ENCODE data around the gene INPP4A. TPM values are rescaled to one million over a fixed set of nuclear protein-coding genes. Genes with fewer than 3 reads are reported as not detected.
A peak's percentile ranks its signal among the peaks of the same experiment; 100 is the strongest.

INPP4A gene
- total and polyA plus RNA-seq, 8 donors, result 1.5 to 65.3 (median 12.2) TPM

DNA sequence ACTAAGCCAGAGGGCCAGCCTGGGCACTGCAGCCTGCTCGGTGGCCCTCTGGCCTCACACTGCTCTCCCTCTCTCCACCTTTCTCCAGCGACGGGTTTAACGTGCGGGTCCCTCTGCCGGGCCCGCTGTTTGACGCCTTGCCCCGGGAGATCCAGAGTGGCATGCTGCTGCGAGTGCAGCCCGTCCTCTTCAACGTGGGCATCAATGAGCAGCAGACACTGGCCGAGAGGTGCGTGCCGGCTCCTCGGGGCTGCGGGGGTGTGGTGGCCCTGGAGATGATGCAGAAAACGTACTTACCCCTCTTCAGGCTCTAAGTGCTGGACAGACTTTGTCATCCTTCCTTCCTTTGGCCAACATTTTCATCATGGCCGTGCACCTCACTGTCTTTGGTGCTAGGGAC lies 121.3 kb downstream of the INPP4A start:
- intact Hi-C loops (cut with DNase I; ENCODE audit: low total_unique reads), result no loop called here
- Histone ChIP-seq H3K4me1 (peaks cover 0 to 11% (median 5%) of the 10 kb centered on the region in 4 donors), H3K4me3 (no peak overlapping the region), H3K9me3 (no peaks in the 10 kb centered on the region), H3K27ac (no peak overlapping the region), H3K36me3 (peaks cover 29 to 90% (median 82%) of the 10 kb centered on the region in 4 donors), H3K27me3 (no peaks in the 10 kb centered on the region)
- TF ChIP-seq POLR2A (IDR thresholded peaks at IDR 0.05) (no peak), CTCF (IDR thresholded peaks at IDR 0.05) (no peak), POLR2AphosphoS5 (IDR thresholded peaks at IDR 0.05) (no peak), EP300 (IDR thresholded peaks at IDR 0.05) (no peak)
- no peak for DNase-seq
- WGBS, 5 donors, result 94 to 98% (median 96%) methylated on average over 17 to 19 of the region's 19 CpGs

GRCh38 chr2:98568161-98568956 lies 123.7 kb downstream of the INPP4A start:
- no peak overlapping the region for H3K27ac ChIP-seq
- WGBS, 5 donors, result 89 to 94% (median 92%) methylated on average over 10 to 11 of the region's 11 CpGs
- no peaks in the 10 kb centered on the region for H3K27me3 ChIP-seq
- H3K4me3 ChIP-seq, result no peak overlapping the region
- H3K4me1 ChIP-seq, result no peaks in the 10 kb centered on the region
- H3K9me3 ChIP-seq, result no peaks in the 10 kb centered on the region
- intact Hi-C loops (cut with DNase I; ENCODE audit: low total_unique reads), result no loop called here
- no peak for DNase-seq
- peaks cover 32 to 100% (median 100%) of the 10 kb centered on the region in 4 donors for H3K36me3 ChIP-seq
- TF ChIP-seq CTCF (IDR thresholded peaks at IDR 0.05), result no peak

DNA sequence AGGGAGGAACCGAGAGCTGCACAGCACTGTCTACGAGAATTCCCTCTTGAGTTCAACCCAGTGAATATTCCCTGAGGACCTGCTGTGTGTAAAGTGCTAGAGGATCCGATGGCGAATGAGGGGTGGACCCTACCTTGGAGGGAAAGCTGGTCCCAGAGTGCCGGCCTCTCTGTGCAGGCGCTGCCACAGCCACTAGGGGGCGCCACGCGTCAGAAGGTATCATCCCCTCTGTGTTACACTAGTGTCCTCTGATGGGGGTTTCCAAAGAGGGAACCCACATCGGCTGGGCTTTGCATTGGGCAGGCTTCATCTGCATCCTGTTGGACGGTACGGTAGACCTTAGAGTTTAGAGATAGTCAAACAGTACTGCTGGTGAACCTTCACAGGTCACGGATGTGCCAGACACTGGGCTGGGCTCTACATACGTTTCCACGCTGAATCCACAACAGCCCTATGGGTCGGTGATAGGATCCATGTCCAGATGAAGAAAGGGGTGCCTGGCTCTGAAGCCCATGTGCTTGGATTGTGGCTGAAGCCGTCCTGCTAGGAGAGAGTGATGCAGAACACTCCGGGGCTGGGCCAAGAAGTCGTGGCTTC lies 124.6 kb downstream of the INPP4A start:
- Histone ChIP-seq H3K9me3 (no peaks in the 10 kb centered on the region), H3K4me3 (no peak overlapping the region), H3K4me1 (no peaks in the 10 kb centered on the region), H3K27me3 (no peaks in the 10 kb centered on the region), H3K27ac (no peak overlapping the region), H3K36me3 (peaks cover 32 to 100% (median 100%) of the 10 kb centered on the region in 4 donors)
- TF ChIP-seq POLR2AphosphoS5 (IDR thresholded peaks at IDR 0.05) (no peak), POLR2A (IDR thresholded peaks at IDR 0.05) (no peak), EP300 (IDR thresholded peaks at IDR 0.05) (no peak), CTCF (IDR thresholded peaks at IDR 0.05) (peak in 5 of 7 experiments; percentile 24 to 81 (median 77))
- DNase-seq, result peak; percentile 57 to 58
- intact Hi-C loops (cut with DNase I; ENCODE audit: low total_unique reads), result no loop called here
- WGBS, 5 donors, result 65 to 80% (median 69%) methylated on average over 16 to 19 of the region's 19 CpGs

- no peak for DNase-seq
- WGBS, 5 donors, result 94 to 98% (median 97%) methylated on average over 13 of the region's 13 CpGs
- Histone ChIP-seq H3K4me1 (no peaks in the 10 kb centered on the region), H3K36me3 (peaks cover 25 to 100% (median 100%) of the 10 kb centered on the region in 4 donors), H3K4me3 (no peak overlapping the region), H3K9me3 (no peaks in the 10 kb centered on the region), H3K27ac (no peak overlapping the region), H3K27me3 (no peaks in the 10 kb centered on the region)
- intact Hi-C loops (cut with DNase I; ENCODE audit: low total_unique reads), result no loop called here
- TF ChIP-seq CTCF (IDR thresholded peaks at IDR 0.05), result no peak
- TF ChIP-seq EP300 (IDR thresholded peaks at IDR 0.05), result no peak
- no peak for TF ChIP-seq POLR2AphosphoS5 (IDR thresholded peaks at IDR 0.05)
- no peak for TF ChIP-seq POLR2A (IDR thresholded peaks at IDR 0.05)
These were observed 125.3 kb downstream of the INPP4A start for GRCh38 chr2:98569915-98570314.
